GM23338 (cell line): ENCODE data around the gene KEL. TPM values are rescaled to one million over a fixed set of nuclear protein-coding genes. Genes with fewer than 3 reads are reported as not detected.

ENCODE experiments used
- ATAC-seq: fragments of 200-7000 bp; cut with Tn5 transposase; 3 replicates; pipeline ENCODE4 v1.9.1; 2020
- DNase-seq: peaks from one replicate; pipeline ENCODE4 v3.0.0-alpha.2; 2015; ENCODE audit warnings: low spot score
- H2AFZ ChIP-seq: fragments of 200-600 bp; sonication (generic); 2 replicates; pipeline ENCODE4 v1.8.0; 2016; ENCODE audit warnings: antibody characterized with exemption, mild to moderate bottlenecking, moderate library complexity
- H3F3A ChIP-seq: fragments of 200-600 bp; sonication (generic); replicated peaks from 2 replicates; pipeline ENCODE4 v1.8.0; 2017; ENCODE audit warnings: antibody characterized with exemption, mixed run types, low read depth
- H3K27ac ChIP-seq: fragments of 200-600 bp; sonication (generic); 2 replicates; pipeline ENCODE4 v1.6.1; 2016; ENCODE audit warnings: low read depth
- H3K27me3 ChIP-seq: fragments of 200-600 bp; sonication (generic); 2 replicates; pipeline ENCODE4 v1.8.0; 2016; ENCODE audit warnings: mild to moderate bottlenecking, mixed run types, moderate library complexity; ENCODE audit not compliant: insufficient read depth
- H3K36me3 ChIP-seq: fragments of 200-600 bp; sonication (generic); 2 replicates; pipeline ENCODE4 v1.8.0; 2016; ENCODE audit warnings: mild to moderate bottlenecking; ENCODE audit not compliant: insufficient read depth
- H3K4me1 ChIP-seq: fragments of 200-600 bp; sonication (generic); 2 replicates; pipeline ENCODE4 v1.8.0; 2016; ENCODE audit warnings: mild to moderate bottlenecking, moderate library complexity; ENCODE audit not compliant: insufficient read depth
- H3K4me2 ChIP-seq: fragments of 200-600 bp; sonication (generic); 2 replicates; pipeline ENCODE4 v1.7.1; 2017; ENCODE audit warnings: mixed run types
- H3K4me3 ChIP-seq: fragments of 200-600 bp; sonication (generic); 2 replicates; pipeline ENCODE4 v1.6.1; 2016; ENCODE audit warnings: mixed run types
- H3K79me2 ChIP-seq: fragments of 200-600 bp; sonication (generic); replicated peaks from 2 replicates; pipeline ENCODE4 v1.8.0; 2017; ENCODE audit warnings: mild to moderate bottlenecking; ENCODE audit not compliant: insufficient read depth
- H3K9me2 ChIP-seq: fragments of 200-600 bp; sonication (generic); 2 replicates; pipeline ENCODE4 v1.8.0; 2017; ENCODE audit not compliant: insufficient read depth
- H4K20me1 ChIP-seq: fragments of 200-600 bp; sonication (generic); replicated peaks from 2 replicates; pipeline ENCODE4 v1.8.0; 2017; ENCODE audit warnings: mild to moderate bottlenecking; ENCODE audit not compliant: insufficient read depth
- H3K27ac Mint-ChIP-seq: 2 replicates; pipeline ENCODE4 v1.8.0; 2020; ENCODE audit warnings: inconsistent platforms, mild to moderate bottlenecking, moderate library complexity, mixed read lengths
- H3K27me3 Mint-ChIP-seq: 3 replicates; pipeline ENCODE4 v1.8.0; 2022; ENCODE audit warnings: low read depth, mild to moderate bottlenecking, moderate library complexity, mixed read lengths, inconsistent platforms; ENCODE audit not compliant: insufficient read depth, poor library complexity
- H3K36me3 Mint-ChIP-seq: 3 replicates; pipeline ENCODE4 v1.8.0; 2021; ENCODE audit warnings: low read depth, mild to moderate bottlenecking, inconsistent platforms, moderate library complexity, mixed read lengths
- H3K4me1 Mint-ChIP-seq: 3 replicates; pipeline ENCODE4 v1.8.0; 2020; ENCODE audit warnings: mild to moderate bottlenecking, inconsistent platforms, mixed read lengths
- H3K4me3 Mint-ChIP-seq: 3 replicates; pipeline ENCODE4 v1.8.0; 2021; ENCODE audit warnings: moderate library complexity, mild to moderate bottlenecking, inconsistent platforms, mixed read lengths
- H3K9me3 Mint-ChIP-seq: 3 replicates; pipeline ENCODE4 v1.8.0; 2020; ENCODE audit warnings: moderate library complexity, mild to moderate bottlenecking, inconsistent platforms, mixed read lengths
- CREB1 ChIP-seq: fragments of 250-450 bp; sonication (Bioruptor Pico); IDR thresholded peaks from 2 replicates; pipeline ENCODE4 v1.5.0; 2020; ENCODE audit warnings: low read depth, mild to moderate bottlenecking, moderate library complexity
- CTCF ChIP-seq, 2 experiments: fragments of 200-600 bp in 1 of 2; sonication (generic) in 1 of 2; conservative IDR thresholded peaks; 2 replicates each; pipeline versions ENCODE4 v1.5.1 to v1.6.1; 2016 to 2017; ENCODE audit warnings: antibody characterized with exemption in 2 of 2, low read depth in 2 of 2, mild to moderate bottlenecking in 2 of 2, moderate library complexity in 1 of 2
- ETS1 ChIP-seq: IDR thresholded peaks from 2 replicates; pipeline ENCODE4 v1.6.1; 2016; ENCODE audit warnings: antibody characterized with exemption
- EZH2 ChIP-seq: fragments of 200-600 bp; sonication (generic); IDR thresholded peaks from one replicate; pipeline ENCODE4 v1.8.0; 2017; ENCODE audit warnings: antibody characterized with exemption, mild to moderate bottlenecking, low read depth; ENCODE audit not compliant: unreplicated experiment
- EZH2phosphoT487 ChIP-seq: fragments of 200-600 bp; sonication (generic); IDR thresholded peaks from one replicate; pipeline ENCODE4 v1.8.1; 2018; ENCODE audit warnings: antibody characterized with exemption; ENCODE audit not compliant: unreplicated experiment
- JUNB ChIP-seq: IDR thresholded peaks from one replicate; pipeline ENCODE4 v1.6.1; 2016; ENCODE audit warnings: antibody characterized with exemption; ENCODE audit not compliant: unreplicated experiment
- NANOG ChIP-seq: IDR thresholded peaks from 2 replicates; pipeline ENCODE4 v1.6.1; 2016; ENCODE audit warnings: antibody characterized with exemption, borderline replicate concordance
- POLR2AphosphoS5 ChIP-seq: IDR thresholded peaks from 2 replicates; pipeline ENCODE4 v1.6.1; 2016; ENCODE audit warnings: antibody characterized with exemption, low read depth
- REST ChIP-seq: IDR thresholded peaks from one replicate; pipeline ENCODE4 v1.6.1; 2018; ENCODE audit warnings: antibody characterized with exemption; ENCODE audit not compliant: unreplicated experiment
- STAT1 ChIP-seq: IDR thresholded peaks from one replicate; pipeline ENCODE4 v1.6.1; 2016; ENCODE audit warnings: antibody characterized with exemption; ENCODE audit not compliant: unreplicated experiment
- ZNF114 ChIP-seq: fragments of 250-450 bp; sonication (Bioruptor Pico); IDR thresholded peaks from 2 replicates; pipeline ENCODE4 v1.5.0; 2020; ENCODE audit warnings: mild to moderate bottlenecking, moderate library complexity
- ZNF331 ChIP-seq: fragments of 250-450 bp; sonication (Bioruptor Pico); IDR thresholded peaks from 2 replicates; pipeline ENCODE4 v1.5.0; 2020; ENCODE audit warnings: low read depth, mild to moderate bottlenecking, moderate library complexity
- polyA plus RNA-seq: library from polyadenylated mRNA; unstranded; fragments of >200 nt; fragmentation: Nextera tagmentation; extraction: Ambion mirVana; gene quantifications from 2 replicates; pipeline ENCODE4 v1.2.1, GENCODE V29; 2016
- total RNA-seq: library from RNA; depleted of rRNA; stranded (reverse); fragments of >200 nt; shearing (Covaris generic); gene quantifications from 2 replicates; pipeline ENCODE4 v1.2.3, GENCODE V29; 2014
- TF ChIP-seq, protein P1 (sequence below): fragments of 250-450 bp; sonication (Bioruptor Pico); IDR thresholded peaks from 2 replicates; pipeline ENCODE4 v1.5.0; 2020; ENCODE audit warnings: mild to moderate bottlenecking, moderate library complexity

The KEL gene
- total and polyA plus RNA-seq, 2 experiments from 2014 or later, result 1.2 to 3.6 TPM

DNA sequence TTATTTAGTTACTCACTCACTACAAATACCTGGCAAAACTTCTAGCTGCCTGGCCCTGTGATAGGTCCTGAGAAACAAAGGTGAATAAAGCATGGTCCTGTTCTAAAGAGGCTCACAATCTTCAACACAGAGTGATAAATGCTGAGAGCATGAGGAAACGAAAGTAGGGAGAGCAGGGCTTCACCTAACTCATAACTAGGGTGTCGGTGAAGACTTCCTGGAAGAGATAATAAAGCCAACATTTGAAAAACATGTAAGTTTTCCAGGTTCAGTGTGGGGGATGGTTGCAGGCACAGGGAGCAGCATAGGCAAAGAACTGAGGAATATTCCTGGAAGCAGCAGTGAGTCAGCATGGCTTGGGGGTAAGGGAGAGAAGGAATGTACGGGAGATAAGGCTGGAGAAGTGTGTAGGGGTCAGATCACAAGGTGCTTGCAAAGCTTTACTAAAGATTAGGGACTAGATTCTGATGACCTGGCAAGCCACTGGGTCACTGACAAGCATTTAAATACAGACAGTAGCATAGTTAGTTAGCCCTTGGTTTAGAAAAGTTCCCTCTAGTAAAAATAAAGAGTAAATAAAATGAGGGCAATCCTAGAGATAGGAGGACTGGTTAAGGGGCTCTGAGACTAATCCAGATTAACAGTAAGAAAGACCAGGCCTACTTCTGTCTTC, 5.1 kb downstream of the KEL start:
- H3K27me3 ChIP-seq, result no peaks in the 10 kb centered on the region
- Mint-ChIP-seq H3K4me3 (no peak overlapping the region), H3K27ac (peak overlapping the region; percentile 20), H3K4me1 (peaks cover 28% of the 10 kb centered on the region), H3K27me3 (peaks cover 8% of the 10 kb centered on the region), H3K36me3 (peaks cover 33% of the 10 kb centered on the region), H3K9me3 (peaks cover 27% of the 10 kb centered on the region)
- no peak overlapping the region for H3K4me3 ChIP-seq
- no peaks in the 10 kb centered on the region for H3F3A ChIP-seq
- H3K36me3 ChIP-seq, result no peaks in the 10 kb centered on the region; the same call in 1 of the 2 replicates
- no peak overlapping the region for H3K27ac ChIP-seq
- peak overlapping the region; percentile 61; the same call in 1 of the 2 replicates for H3K4me2 ChIP-seq
- H2AFZ ChIP-seq, result peak overlapping the region; percentile 68
- no peaks in the 10 kb centered on the region for H3K79me2 ChIP-seq
- DNase-seq (no peak), ATAC-seq (no peak)
- TF ChIP-seq, protein P1, sequence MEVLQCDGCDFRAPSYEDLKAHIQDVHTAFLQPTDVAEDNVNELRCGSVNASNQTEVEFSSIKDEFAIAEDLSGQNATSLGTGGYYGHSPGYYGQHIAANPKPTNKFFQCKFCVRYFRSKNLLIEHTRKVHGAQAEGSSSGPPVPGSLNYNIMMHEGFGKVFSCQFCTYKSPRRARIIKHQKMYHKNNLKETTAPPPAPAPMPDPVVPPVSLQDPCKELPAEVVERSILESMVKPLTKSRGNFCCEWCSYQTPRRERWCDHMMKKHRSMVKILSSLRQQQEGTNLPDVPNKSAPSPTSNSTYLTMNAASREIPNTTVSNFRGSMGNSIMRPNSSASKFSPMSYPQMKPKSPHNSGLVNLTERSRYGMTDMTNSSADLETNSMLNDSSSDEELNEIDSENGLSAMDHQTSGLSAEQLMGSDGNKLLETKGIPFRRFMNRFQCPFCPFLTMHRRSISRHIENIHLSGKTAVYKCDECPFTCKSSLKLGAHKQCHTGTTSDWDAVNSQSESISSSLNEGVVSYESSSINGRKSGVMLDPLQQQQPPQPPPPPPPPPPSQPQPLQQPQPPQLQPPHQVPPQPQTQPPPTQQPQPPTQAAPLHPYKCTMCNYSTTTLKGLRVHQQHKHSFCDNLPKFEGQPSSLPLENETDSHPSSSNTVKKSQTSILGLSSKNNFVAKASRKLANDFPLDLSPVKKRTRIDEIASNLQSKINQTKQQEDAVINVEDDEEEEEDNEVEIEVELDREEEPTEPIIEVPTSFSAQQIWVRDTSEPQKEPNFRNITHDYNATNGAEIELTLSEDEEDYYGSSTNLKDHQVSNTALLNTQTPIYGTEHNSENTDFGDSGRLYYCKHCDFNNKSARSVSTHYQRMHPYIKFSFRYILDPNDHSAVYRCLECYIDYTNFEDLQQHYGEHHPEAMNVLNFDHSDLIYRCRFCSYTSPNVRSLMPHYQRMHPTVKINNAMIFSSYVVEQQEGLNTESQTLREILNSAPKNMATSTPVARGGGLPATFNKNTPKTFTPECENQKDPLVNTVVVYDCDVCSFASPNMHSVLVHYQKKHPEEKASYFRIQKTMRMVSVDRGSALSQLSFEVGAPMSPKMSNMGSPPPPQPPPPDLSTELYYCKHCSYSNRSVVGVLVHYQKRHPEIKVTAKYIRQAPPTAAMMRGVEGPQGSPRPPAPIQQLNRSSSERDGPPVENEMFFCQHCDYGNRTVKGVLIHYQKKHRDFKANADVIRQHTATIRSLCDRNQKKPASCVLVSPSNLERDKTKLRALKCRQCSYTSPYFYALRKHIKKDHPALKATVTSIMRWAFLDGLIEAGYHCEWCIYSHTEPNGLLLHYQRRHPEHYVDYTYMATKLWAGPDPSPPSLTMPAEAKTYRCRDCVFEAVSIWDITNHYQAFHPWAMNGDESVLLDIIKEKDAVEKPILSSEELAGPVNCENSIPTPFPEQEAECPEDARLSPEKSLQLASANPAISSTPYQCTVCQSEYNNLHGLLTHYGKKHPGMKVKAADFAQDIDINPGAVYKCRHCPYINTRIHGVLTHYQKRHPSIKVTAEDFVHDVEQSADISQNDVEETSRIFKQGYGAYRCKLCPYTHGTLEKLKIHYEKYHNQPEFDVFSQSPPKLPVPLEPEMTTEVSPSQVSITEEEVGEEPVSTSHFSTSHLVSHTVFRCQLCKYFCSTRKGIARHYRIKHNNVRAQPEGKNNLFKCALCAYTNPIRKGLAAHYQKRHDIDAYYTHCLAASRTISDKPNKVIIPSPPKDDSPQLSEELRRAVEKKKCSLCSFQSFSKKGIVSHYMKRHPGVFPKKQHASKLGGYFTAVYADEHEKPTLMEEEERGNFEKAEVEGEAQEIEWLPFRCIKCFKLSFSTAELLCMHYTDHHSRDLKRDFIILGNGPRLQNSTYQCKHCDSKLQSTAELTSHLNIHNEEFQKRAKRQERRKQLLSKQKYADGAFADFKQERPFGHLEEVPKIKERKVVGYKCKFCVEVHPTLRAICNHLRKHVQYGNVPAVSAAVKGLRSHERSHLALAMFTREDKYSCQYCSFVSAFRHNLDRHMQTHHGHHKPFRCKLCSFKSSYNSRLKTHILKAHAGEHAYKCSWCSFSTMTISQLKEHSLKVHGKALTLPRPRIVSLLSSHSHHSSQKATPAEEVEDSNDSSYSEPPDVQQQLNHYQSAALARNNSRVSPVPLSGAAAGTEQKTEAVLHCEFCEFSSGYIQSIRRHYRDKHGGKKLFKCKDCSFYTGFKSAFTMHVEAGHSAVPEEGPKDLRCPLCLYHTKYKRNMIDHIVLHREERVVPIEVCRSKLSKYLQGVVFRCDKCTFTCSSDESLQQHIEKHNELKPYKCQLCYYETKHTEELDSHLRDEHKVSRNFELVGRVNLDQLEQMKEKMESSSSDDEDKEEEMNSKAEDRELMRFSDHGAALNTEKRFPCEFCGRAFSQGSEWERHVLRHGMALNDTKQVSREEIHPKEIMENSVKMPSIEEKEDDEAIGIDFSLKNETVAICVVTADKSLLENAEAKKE (CRISPR knock-in tag), result no peak
- TF ChIP-seq REST (no peak), ZNF114 (no peak), EZH2 (no peak), NANOG (no peak), CTCF (conservative IDR thresholded peaks at IDR 0.05; ENCODE audit: low read depth in 2 of 2) (no peak), EZH2phosphoT487 (no peak), ETS1 (no peak), ZNF331 (CRISPR knock-in tag) (no peak), STAT1 (no peak), POLR2AphosphoS5 (no peak), CREB1 (CRISPR knock-in tag) (no peak), JUNB (no peak)
- H3K9me2 ChIP-seq, result peaks cover 21% of the 10 kb centered on the region
- no peaks in the 10 kb centered on the region for H4K20me1 ChIP-seq
- H3K4me1 ChIP-seq, result peaks cover 29% of the 10 kb centered on the region
